Astrocyte (in vitro differentiated cells and primary cell): Measurements from ENCODE around the gene DLGAP1. TPM values are rescaled to one million over a fixed set of nuclear protein-coding genes. Genes with fewer than 3 reads are reported as not detected.

ENCODE experiments used
- DNase-seq: peaks from one replicate; pipeline ENCODE4 v3.0.0-alpha.2; 2010; ENCODE audit warnings: low read depth
- FAIRE-seq: peaks from 2 replicates; lab custom pipeline; 2011; peaks lifted over from hg19 to GRCh38; lab: Jason Lieb, UNC
- H2AFZ ChIP-seq: 2 replicates; pipeline ENCODE4 v1.6.0; 2012; ENCODE audit warnings: low read depth, low read length, inconsistent platforms
- H3K27ac ChIP-seq: 2 replicates; pipeline ENCODE4 v1.5.1; 2011; ENCODE audit warnings: low read depth, low read length, inconsistent platforms
- H3K27me3 ChIP-seq: 2 replicates; pipeline ENCODE4 v1.6.0; 2011; ENCODE audit warnings: low read length, inconsistent platforms; ENCODE audit not compliant: insufficient read depth
- H3K36me3 ChIP-seq: 2 replicates; pipeline ENCODE4 v1.5.1; 2011; ENCODE audit warnings: low read length, inconsistent platforms; ENCODE audit not compliant: insufficient read depth
- H3K4me1 ChIP-seq: 2 replicates; pipeline ENCODE4 v1.5.1; 2011; ENCODE audit warnings: low read length, inconsistent platforms; ENCODE audit not compliant: insufficient read depth
- H3K4me2 ChIP-seq: 2 replicates; pipeline ENCODE4 v1.6.0; 2012; ENCODE audit warnings: low read length, inconsistent platforms
- H3K4me3 ChIP-seq: 2 replicates; pipeline ENCODE4 v1.5.1; 2011; ENCODE audit warnings: low read depth, mild to moderate bottlenecking, low read length, inconsistent platforms; ENCODE audit not compliant: insufficient read depth
- H3K79me2 ChIP-seq: 2 replicates; pipeline ENCODE4 v1.6.0; 2012; ENCODE audit warnings: mild to moderate bottlenecking, low read length, inconsistent platforms; ENCODE audit not compliant: insufficient read depth
- H3K9ac ChIP-seq: 2 replicates; pipeline ENCODE4 v1.6.0; 2012; ENCODE audit warnings: mild to moderate bottlenecking, low read length, inconsistent platforms
- H3K9me3 ChIP-seq: 2 replicates; pipeline ENCODE4 v1.5.1; 2012; ENCODE audit warnings: low read depth, mild to moderate bottlenecking, low read length, inconsistent platforms; ENCODE audit not compliant: insufficient read depth
- H4K20me1 ChIP-seq: 2 replicates; pipeline ENCODE4 v1.6.0; 2012; ENCODE audit warnings: low read length, inconsistent platforms; ENCODE audit not compliant: insufficient read depth
- H3K27ac Mint-ChIP-seq: one replicate; pipeline ENCODE4 v1.8.0; 2021; ENCODE audit warnings: mild to moderate bottlenecking, mixed read lengths; ENCODE audit not compliant: unreplicated experiment
- H3K27me3 Mint-ChIP-seq: one replicate; pipeline ENCODE4 v1.8.0; 2021; ENCODE audit warnings: low read depth, mixed read lengths; ENCODE audit not compliant: unreplicated experiment
- H3K36me3 Mint-ChIP-seq: one replicate; pipeline ENCODE4 v1.8.0; 2021; ENCODE audit warnings: low read depth, mixed read lengths; ENCODE audit not compliant: unreplicated experiment
- H3K4me1 Mint-ChIP-seq: one replicate; pipeline ENCODE4 v1.8.0; 2021; ENCODE audit warnings: low read depth, mixed read lengths; ENCODE audit not compliant: unreplicated experiment
- H3K4me3 Mint-ChIP-seq: one replicate; pipeline ENCODE4 v1.8.0; 2021; ENCODE audit warnings: mild to moderate bottlenecking, moderate library complexity, mixed read lengths; ENCODE audit not compliant: unreplicated experiment
- H3K9me3 Mint-ChIP-seq: one replicate; pipeline ENCODE4 v1.8.0; 2021; ENCODE audit warnings: mild to moderate bottlenecking, mixed read lengths; ENCODE audit not compliant: unreplicated experiment
- CTCF ChIP-seq: IDR thresholded peaks from 2 replicates; pipeline ENCODE4 v1.5.1; 2011; ENCODE audit warnings: low read depth, mild to moderate bottlenecking, inconsistent platforms, low read length, moderate library complexity; ENCODE audit not compliant: insufficient read depth
- EZH2 ChIP-seq: IDR thresholded peaks from 2 replicates; pipeline ENCODE4 v1.6.1; 2012; ENCODE audit warnings: mild to moderate bottlenecking, low read length, inconsistent platforms; ENCODE audit not compliant: insufficient read depth
- total RNA-seq: library from RNA; stranded (reverse); gene quantifications from 2 replicates; pipeline ENCODE4 v1.2.1, GENCODE V29; 2021

DLGAP1 gene
- total RNA-seq, 1 donor from 2014 or later, result 2.3 TPM

GRCh38 chr18:4125627-4126230, 329.4 kb downstream of the DLGAP1 start:
- Mint-ChIP-seq H3K27me3 (no peaks in the 10 kb centered on the region), H3K27ac (peak overlapping the region; percentile 29), H3K4me1 (peaks cover 8% of the 10 kb centered on the region), H3K4me3 (no peak overlapping the region), H3K9me3 (no peaks in the 10 kb centered on the region), H3K36me3 (no peaks in the 10 kb centered on the region)
- no peaks in the 10 kb centered on the region for H3K9me3 ChIP-seq
- no peak overlapping the region for H3K9ac ChIP-seq
- no peaks in the 10 kb centered on the region for H4K20me1 ChIP-seq
- FAIRE-seq (no peak), DNase-seq (no peak)
- no peaks in the 10 kb centered on the region for H3K36me3 ChIP-seq
- no peaks in the 10 kb centered on the region for H3K27me3 ChIP-seq
- H3K79me2 ChIP-seq, result no peaks in the 10 kb centered on the region
- H3K4me1 ChIP-seq, result no peaks in the 10 kb centered on the region
- H2AFZ ChIP-seq, result no peak overlapping the region
- TF ChIP-seq CTCF (no peak), EZH2 (no peak)
- H3K27ac ChIP-seq, result no peak overlapping the region
- no peak overlapping the region for H3K4me2 ChIP-seq
- H3K4me3 ChIP-seq, result no peak overlapping the region

- H3K4me1 Mint-ChIP-seq, result peaks cover 8% of the 10 kb centered on the region
- Histone ChIP-seq H3K27me3 (no peaks in the 10 kb centered on the region), H3K4me1 (no peaks in the 10 kb centered on the region), H3K9ac (no peak overlapping the region), H3K4me2 (no peak overlapping the region), H3K27ac (no peak overlapping the region), H3K4me3 (no peak overlapping the region), H3K36me3 (no peaks in the 10 kb centered on the region), H3K79me2 (no peaks in the 10 kb centered on the region), H4K20me1 (no peaks in the 10 kb centered on the region), H2AFZ (no peak overlapping the region), H3K9me3 (no peaks in the 10 kb centered on the region)
- FAIRE-seq (no peak), DNase-seq (peak; percentile 47)
- H3K4me3 Mint-ChIP-seq, result no peak overlapping the region
- H3K27ac Mint-ChIP-seq, result peak overlapping the region; percentile 29
- no peaks in the 10 kb centered on the region for H3K36me3 Mint-ChIP-seq
- no peaks in the 10 kb centered on the region for H3K9me3 Mint-ChIP-seq
- TF ChIP-seq CTCF (no peak), EZH2 (no peak)
- H3K27me3 Mint-ChIP-seq, result no peaks in the 10 kb centered on the region
These were observed 329.9 kb downstream of the DLGAP1 start for GRCh38 chr18:4125224-4125623.

DNA sequence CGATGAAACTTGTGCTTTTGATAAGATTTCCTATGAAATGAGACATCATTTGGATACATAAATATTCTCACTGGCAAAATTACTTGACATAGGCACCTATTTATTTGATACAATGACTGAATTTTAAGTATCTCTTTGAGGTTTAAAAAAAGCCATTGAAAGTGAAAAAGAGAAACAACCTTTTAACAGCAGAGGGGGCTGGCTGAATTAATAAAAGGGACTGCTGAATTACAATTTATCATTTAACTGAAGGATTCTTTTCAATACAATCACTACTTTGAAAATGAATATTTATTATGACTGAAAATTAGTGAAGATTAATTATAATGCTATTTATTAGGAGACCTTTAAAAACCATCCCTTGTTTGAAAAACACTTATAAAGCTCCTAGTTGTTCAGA, 335.3 kb downstream of the DLGAP1 start:
- TF ChIP-seq EZH2, result no peak
- no peak for TF ChIP-seq CTCF
- DNase-seq (no peak), FAIRE-seq (no peak)
- no peak overlapping the region for H3K9ac ChIP-seq
- no peaks in the 10 kb centered on the region for H3K79me2 ChIP-seq
- H2AFZ ChIP-seq, result no peak overlapping the region
- Mint-ChIP-seq H3K36me3 (no peaks in the 10 kb centered on the region), H3K27me3 (no peaks in the 10 kb centered on the region), H3K27ac (no peak overlapping the region), H3K4me3 (no peak overlapping the region), H3K4me1 (peaks cover 13% of the 10 kb centered on the region), H3K9me3 (no peaks in the 10 kb centered on the region)
- no peaks in the 10 kb centered on the region for H3K27me3 ChIP-seq
- no peaks in the 10 kb centered on the region for H3K4me1 ChIP-seq
- H3K36me3 ChIP-seq, result no peaks in the 10 kb centered on the region
- H3K27ac ChIP-seq, result no peak overlapping the region
- H3K4me3 ChIP-seq, result no peak overlapping the region
- no peak overlapping the region for H3K4me2 ChIP-seq
- no peaks in the 10 kb centered on the region for H4K20me1 ChIP-seq
- H3K9me3 ChIP-seq, result no peaks in the 10 kb centered on the region
